ENCODE results near the gene C1orf167. TPM values are rescaled to one million over a fixed set of nuclear protein-coding genes. Genes with fewer than 3 reads are reported as not detected.

C1orf167 gene
- total RNA-seq, 6 donors from 2014 or later: 1.0 to 14.3 (median 8.8) TPM

- peaks cover 0 to 11% (median 3%) of the 10 kb centered on the region in 4 donors for H3K36me3 ChIP-seq
- no peaks in the 10 kb centered on the region for H3K27me3 ChIP-seq
- 63 to 65% methylated on average over 5 of the region's 5 CpGs for WGBS, 2 donors
- H3K27ac ChIP-seq: peak overlapping the region in 2 of 4 donors; percentile 94 to 99
- DNase-seq (no peak), ATAC-seq (ENCODE audit: low FRiP score in 2 of 2) (no peak)
- peaks cover 58 to 69% (median 67%) of the 10 kb centered on the region in 4 donors for H3K4me1 ChIP-seq
- no peak overlapping the region for H3K4me3 ChIP-seq
- no peak for TF ChIP-seq CTCF (IDR thresholded peaks at IDR 0.05)
- no peak for TF ChIP-seq EP300 (IDR thresholded peaks at IDR 0.05)
- no peak for TF ChIP-seq POLR2AphosphoS5 (IDR thresholded peaks at IDR 0.05)
- TF ChIP-seq POLR2A (IDR thresholded peaks at IDR 0.05): no peak
- H3K9me3 ChIP-seq: no peaks in the 10 kb centered on the region
These were observed 24.2 kb downstream of the C1orf167 start for GRCh38 chr1:11786168-11786567.

- Histone ChIP-seq H3K27ac (peak overlapping the region; percentile 88 to 99 (median 94)), H3K4me3 (no peak overlapping the region)
- 27 to 43% methylated on average over 7 to 16 of the region's 16 CpGs for WGBS, 2 donors
These were observed 25.3 kb downstream of the C1orf167 start for GRCh38 chr1:11787251-11787803.

GRCh38 chr1:11787804-11788436 lies 25.9 kb downstream of the C1orf167 start:
- no peaks in the 10 kb centered on the region for H3K9me3 ChIP-seq
- no peaks in the 10 kb centered on the region for H3K27me3 ChIP-seq
- H3K4me3 ChIP-seq: peak overlapping the region in 2 of 4 donors; percentile 16 to 20
- H3K4me1 ChIP-seq: peaks cover 74 to 84% (median 79%) of the 10 kb centered on the region in 4 donors
- DNase-seq (peak in 1 of 2 donors; percentile 74), ATAC-seq (ENCODE audit: low FRiP score in 2 of 2) (no peak)
- peak overlapping the region; percentile 88 to 99 (median 94) for H3K27ac ChIP-seq
- WGBS, 2 donors: 60 to 93% methylated on average over 6 to 12 of the region's 14 CpGs
- TF ChIP-seq EP300 (IDR thresholded peaks at IDR 0.05): no peak
- peak in 1 of 2 donors; percentile 24 for TF ChIP-seq POLR2AphosphoS5 (IDR thresholded peaks at IDR 0.05)
- H3K36me3 ChIP-seq: peaks cover 0 to 27% (median 9%) of the 10 kb centered on the region in 4 donors

More at GRCh38 chr1:11787251-11787803, 25.3 kb downstream of the C1orf167 start:
- DNase-seq (peak; percentile 70 to 92), ATAC-seq (ENCODE audit: low FRiP score in 2 of 2) (peak; percentile 43 to 78)
- Histone ChIP-seq H3K36me3 (peaks cover 0 to 22% (median 4%) of the 10 kb centered on the region in 4 donors), H3K4me1 (peaks cover 70 to 80% (median 78%) of the 10 kb centered on the region in 4 donors), H3K27me3 (no peaks in the 10 kb centered on the region), H3K9me3 (no peaks in the 10 kb centered on the region)
- peak in 1 of 4 donors; percentile 88 for TF ChIP-seq EP300 (IDR thresholded peaks at IDR 0.05)
- peak in 1 of 4 donors; percentile 38 for TF ChIP-seq POLR2A (IDR thresholded peaks at IDR 0.05)
- no peak for TF ChIP-seq CTCF (IDR thresholded peaks at IDR 0.05)
- peak; percentile 38 to 70 for TF ChIP-seq POLR2AphosphoS5 (IDR thresholded peaks at IDR 0.05)

GRCh38 chr1:11788549-11789053 lies 26.6 kb downstream of the C1orf167 start:
- H3K36me3 ChIP-seq: peaks cover 2 to 34% (median 13%) of the 10 kb centered on the region in 4 donors
- peak overlapping the region in 2 of 4 donors; percentile 16 to 20 for H3K4me3 ChIP-seq
- DNase-seq (peak; percentile 71 to 75), ATAC-seq (ENCODE audit: low FRiP score in 2 of 2) (no peak)
- TF ChIP-seq POLR2AphosphoS5 (IDR thresholded peaks at IDR 0.05) (peak in 1 of 2 donors; percentile 31), CTCF (IDR thresholded peaks at IDR 0.05) (no peak), EP300 (IDR thresholded peaks at IDR 0.05) (no peak), POLR2A (IDR thresholded peaks at IDR 0.05) (peak in 1 of 4 donors; percentile 59)
- H3K9me3 ChIP-seq: no peaks in the 10 kb centered on the region
- H3K4me1 ChIP-seq: peaks cover 74 to 84% (median 79%) of the 10 kb centered on the region in 4 donors
- H3K27me3 ChIP-seq: no peaks in the 10 kb centered on the region
- peak overlapping the region; percentile 88 to 99 (median 94) for H3K27ac ChIP-seq
- 59 to 90% methylated on average over 5 to 14 of the region's 14 CpGs for WGBS, 2 donors
